ENCODE data around the gene FTH1. TPM values are rescaled to one million over a fixed set of nuclear protein-coding genes. Genes with fewer than 3 reads are reported as not detected.
"Not testable (repeated sequence)": the region's sequence is repeated elsewhere in the genome, so short reads cannot be mapped to it uniquely, and the experiment has no call there.

Gene FTH1
- total and polyA plus RNA-seq, 10 donors, result 1,915 to 3,321 (median 2,501) TPM

DNA sequence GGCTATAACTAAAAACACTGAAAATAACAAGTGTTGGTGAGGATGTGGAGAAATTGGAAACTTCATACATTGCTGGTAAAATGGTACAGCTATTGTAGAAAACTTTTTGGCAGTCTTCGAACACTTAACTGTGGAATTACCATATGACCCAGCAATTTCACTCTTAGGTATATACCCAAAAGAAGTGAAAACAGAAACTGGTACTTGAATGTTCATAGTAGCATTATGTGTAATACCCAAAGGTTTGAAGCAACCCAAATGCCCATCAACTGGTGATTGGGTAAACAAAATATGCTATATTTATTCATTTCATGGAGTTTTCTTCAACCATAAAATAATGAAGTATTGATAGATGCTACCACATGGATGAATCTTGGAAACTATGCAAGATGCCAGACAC lies 40.8 kb upstream of the FTH1 start:
- Histone ChIP-seq H3K27ac (no peak overlapping the region), H3K27me3 (replicated peaks in 1 of 7) (no peaks in the 10 kb centered on the region), H3K4me1 (peaks cover 0 to 10% (median 2%) of the 10 kb centered on the region in 6 donors), H3K9me3 (no peaks in the 10 kb centered on the region), H3K4me3 (no peak overlapping the region), H3K36me3 (no peaks in the 10 kb centered on the region)
- TF ChIP-seq, protein P1, sequence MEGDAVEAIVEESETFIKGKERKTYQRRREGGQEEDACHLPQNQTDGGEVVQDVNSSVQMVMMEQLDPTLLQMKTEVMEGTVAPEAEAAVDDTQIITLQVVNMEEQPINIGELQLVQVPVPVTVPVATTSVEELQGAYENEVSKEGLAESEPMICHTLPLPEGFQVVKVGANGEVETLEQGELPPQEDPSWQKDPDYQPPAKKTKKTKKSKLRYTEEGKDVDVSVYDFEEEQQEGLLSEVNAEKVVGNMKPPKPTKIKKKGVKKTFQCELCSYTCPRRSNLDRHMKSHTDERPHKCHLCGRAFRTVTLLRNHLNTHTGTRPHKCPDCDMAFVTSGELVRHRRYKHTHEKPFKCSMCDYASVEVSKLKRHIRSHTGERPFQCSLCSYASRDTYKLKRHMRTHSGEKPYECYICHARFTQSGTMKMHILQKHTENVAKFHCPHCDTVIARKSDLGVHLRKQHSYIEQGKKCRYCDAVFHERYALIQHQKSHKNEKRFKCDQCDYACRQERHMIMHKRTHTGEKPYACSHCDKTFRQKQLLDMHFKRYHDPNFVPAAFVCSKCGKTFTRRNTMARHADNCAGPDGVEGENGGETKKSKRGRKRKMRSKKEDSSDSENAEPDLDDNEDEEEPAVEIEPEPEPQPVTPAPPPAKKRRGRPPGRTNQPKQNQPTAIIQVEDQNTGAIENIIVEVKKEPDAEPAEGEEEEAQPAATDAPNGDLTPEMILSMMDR (IDR thresholded peaks at IDR 0.05 in 8 of 11, conservative IDR thresholded peaks at IDR 0.05 in 3 of 11), result no peak
- DNase-seq, result no peak
- 61 to 90% (median 79%) methylated on average over 1 of the region's 1 CpG for WGBS, 5 donors
- intact Hi-C loops (cut with DNase I; ENCODE audit: low total_unique reads), result no loop called here

DNA sequence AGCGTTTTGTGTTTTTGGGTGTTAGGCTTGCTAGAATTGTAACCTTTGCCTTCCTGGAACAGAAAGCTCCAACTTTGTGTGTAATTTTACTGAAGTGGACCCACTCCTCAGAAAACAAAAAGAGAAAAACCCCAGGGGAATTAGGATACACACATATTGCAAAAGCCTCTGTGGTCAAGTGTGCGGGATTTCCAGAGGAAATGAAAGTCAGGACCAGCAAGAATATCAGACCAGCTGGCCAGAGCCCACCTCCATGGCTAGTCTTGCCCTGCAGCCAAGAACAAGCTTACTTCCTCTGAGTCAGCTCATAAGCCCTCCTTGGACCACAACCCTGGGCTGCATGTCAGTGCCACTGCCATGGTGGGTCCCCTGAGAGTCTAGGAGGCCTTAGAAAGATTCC lies 37.0 kb upstream of the FTH1 start:
- H3K27me3 ChIP-seq (replicated peaks in 1 of 7), result no peaks in the 10 kb centered on the region
- H3K4me3 ChIP-seq, result no peak overlapping the region
- DNase-seq, result peak; percentile 40
- H3K27ac ChIP-seq, result peak overlapping the region in 3 of 8 donors; percentile 13 to 50 (median 35)
- TF ChIP-seq POLR2A (IDR thresholded peaks at IDR 0.05) (no peak), POLR2AphosphoS5 (IDR thresholded peaks at IDR 0.05) (peak in 1 of 3 donors; percentile 32)
- peaks cover 0 to 9% (median 6%) of the 10 kb centered on the region in 8 donors for H3K9me3 ChIP-seq
- no peaks in the 10 kb centered on the region for H3K36me3 ChIP-seq
- WGBS, 5 donors, result 35 to 66% (median 45%) methylated on average over 2 of the region's 2 CpGs
- peaks cover 0 to 10% (median 2%) of the 10 kb centered on the region in 6 donors for H3K4me1 ChIP-seq
- intact Hi-C loops (cut with DNase I; ENCODE audit: low total_unique reads), result no loop called here

DNA sequence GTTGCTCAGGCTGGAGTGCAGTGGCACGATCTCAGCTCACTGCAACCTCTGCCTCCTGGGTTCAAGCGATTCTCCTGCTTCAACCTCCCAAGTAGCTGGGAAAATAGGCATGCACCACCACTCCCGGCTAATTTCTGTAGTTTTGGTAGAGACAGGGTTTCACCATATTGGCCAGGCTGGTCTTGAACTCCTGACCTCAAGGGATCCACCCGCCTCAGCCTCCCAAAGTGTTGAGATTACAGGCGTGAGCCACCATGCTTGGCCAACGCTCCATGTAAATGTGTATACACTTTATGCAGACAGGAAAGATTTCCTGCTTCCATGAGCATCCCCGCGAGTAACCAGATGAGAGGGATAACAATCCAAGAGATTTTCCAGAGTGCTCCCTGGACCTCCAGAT lies 34.8 kb upstream of the FTH1 start:
- H3K36me3 ChIP-seq; intact Hi-C loops (cut with DNase I; ENCODE audit: low total_unique reads); H3K27ac ChIP-seq; H3K4me3 ChIP-seq; H3K4me1 ChIP-seq; H3K27me3 ChIP-seq (replicated peaks in 1 of 7); DNase-seq: not testable (repeated sequence)
- 87 to 99% (median 93%) methylated on average over 8 of the region's 8 CpGs for WGBS, 5 donors
- H3K9me3 ChIP-seq, result peaks cover 0 to 21% (median 17%) of the 10 kb centered on the region in 8 donors

DNA sequence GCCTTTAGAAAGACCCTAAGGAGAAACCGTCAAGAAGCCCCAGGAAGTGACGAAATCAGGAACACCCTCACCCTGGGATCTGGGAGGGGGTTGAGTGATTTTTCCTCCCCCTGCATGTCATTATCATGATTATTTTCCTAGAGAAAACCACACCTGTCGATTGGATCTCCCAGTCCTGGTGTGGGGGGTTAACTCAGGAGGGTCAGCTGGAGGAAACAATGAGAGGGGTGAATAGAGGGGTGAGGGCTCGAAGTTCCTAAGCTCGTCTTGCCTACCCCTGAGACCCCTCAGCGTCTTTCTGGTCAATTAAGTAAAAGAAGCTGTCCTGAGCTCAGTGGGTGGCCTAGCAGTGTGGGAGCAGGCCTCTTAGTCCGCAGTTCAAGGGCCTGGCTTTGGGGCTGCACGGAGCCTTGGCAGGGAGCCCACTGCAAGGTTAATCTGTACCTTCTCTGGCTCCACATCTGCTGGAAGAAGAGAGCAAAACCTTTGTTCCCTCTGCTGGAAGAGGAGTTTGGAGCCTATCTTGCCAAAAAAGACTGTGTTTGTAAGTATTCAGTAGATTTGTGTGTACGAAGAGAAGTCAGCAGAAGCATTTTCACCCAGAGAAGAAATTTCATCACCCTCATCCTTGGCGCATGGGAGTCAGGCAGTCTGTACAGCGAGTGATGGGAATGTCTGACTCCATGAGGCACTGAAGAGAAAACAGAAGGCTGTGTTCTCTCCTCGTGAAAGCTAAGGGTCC lies 34.2 kb upstream of the FTH1 start:
- intact Hi-C loops (cut with DNase I; ENCODE audit: low total_unique reads), result no loop called here
- Histone ChIP-seq H3K9me3 (peaks cover 0 to 21% (median 17%) of the 10 kb centered on the region in 8 donors), H3K27ac (no peak overlapping the region), H3K4me3 (no peak overlapping the region), H3K27me3 (replicated peaks in 1 of 7) (no peaks in the 10 kb centered on the region), H3K36me3 (no peaks in the 10 kb centered on the region), H3K4me1 (peaks cover 0 to 10% (median 2%) of the 10 kb centered on the region in 6 donors)
- TF ChIP-seq POLR2A (IDR thresholded peaks at IDR 0.05), result no peak
- TF ChIP-seq POLR2AphosphoS5 (IDR thresholded peaks at IDR 0.05), result no peak
- TF ChIP-seq, protein P1 (IDR thresholded peaks at IDR 0.05 in 8 of 11, conservative IDR thresholded peaks at IDR 0.05 in 3 of 11), result no peak
- no peak for DNase-seq
- WGBS, 5 donors, result 72 to 82% (median 80%) methylated on average over 12 of the region's 12 CpGs

DNA sequence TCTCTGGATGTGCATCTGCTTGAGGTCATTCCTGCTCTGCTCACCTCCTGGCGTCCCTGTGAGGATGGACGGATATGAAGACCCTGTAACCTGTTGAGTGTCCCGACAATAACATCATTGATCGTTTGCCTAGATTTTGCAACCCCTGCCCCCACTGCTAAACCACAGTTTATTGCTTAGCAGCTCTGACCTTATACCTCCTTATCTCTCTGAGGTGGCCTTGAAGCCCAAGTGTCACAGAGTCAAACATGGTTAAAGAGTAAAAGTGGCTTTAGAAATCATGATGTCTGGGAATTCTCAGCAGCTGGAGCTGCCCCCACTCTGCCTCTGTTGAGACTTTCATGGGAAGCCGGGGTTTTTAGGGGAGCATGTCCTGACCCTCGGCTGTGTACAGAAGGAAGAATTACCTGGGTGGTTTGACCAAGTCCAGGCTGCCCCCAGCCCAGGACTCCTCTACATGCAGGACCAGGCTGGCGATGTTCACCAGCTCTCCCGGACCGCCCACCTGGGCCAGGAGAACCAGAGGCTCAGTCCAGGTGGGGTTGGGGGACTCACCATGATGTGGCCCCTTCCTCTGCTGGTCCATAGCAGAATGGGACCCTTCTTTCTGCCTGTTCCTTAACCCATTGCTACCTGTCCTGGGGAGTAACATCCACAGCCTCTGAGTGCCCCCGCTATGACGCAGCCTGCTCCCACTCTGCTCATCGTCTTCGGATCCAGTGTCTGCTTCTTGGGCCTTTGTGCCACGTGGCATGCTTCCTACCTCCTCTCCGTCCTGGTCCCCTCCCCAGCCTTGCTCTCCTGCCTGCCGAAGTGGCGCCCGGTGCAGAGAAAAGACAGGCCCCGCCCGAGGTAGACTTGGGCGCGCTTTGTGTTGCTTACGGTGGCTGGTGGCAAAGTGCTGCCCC lies 33.4 kb upstream of the FTH1 start:
- no peaks in the 10 kb centered on the region for H3K27me3 ChIP-seq (replicated peaks in 1 of 7)
- peaks cover 0 to 21% (median 17%) of the 10 kb centered on the region in 8 donors for H3K9me3 ChIP-seq
- 85 to 92% (median 88%) methylated on average over 22 to 23 of the region's 23 CpGs for WGBS, 5 donors
- no peak overlapping the region for H3K27ac ChIP-seq
- H3K4me1 ChIP-seq, result peaks cover 0 to 10% (median 2%) of the 10 kb centered on the region in 6 donors
- intact Hi-C loops (cut with DNase I; ENCODE audit: low total_unique reads), result no loop called here
- peak; percentile 62 for DNase-seq
- no peak overlapping the region for H3K4me3 ChIP-seq
- TF ChIP-seq, protein P1 (IDR thresholded peaks at IDR 0.05 in 8 of 11, conservative IDR thresholded peaks at IDR 0.05 in 3 of 11), result no peak
- no peak for TF ChIP-seq POLR2A (IDR thresholded peaks at IDR 0.05)
- no peak for TF ChIP-seq POLR2AphosphoS5 (IDR thresholded peaks at IDR 0.05)
- no peaks in the 10 kb centered on the region for H3K36me3 ChIP-seq
